ENCODE measurements around the gene ADCY1.
"Not testable (repeated sequence)": the region's sequence is repeated elsewhere in the genome, so short reads cannot be mapped to it uniquely, and the experiment has no call there.

Gene ADCY1

GRCh38 chr7:45768516-45769394 is 194.6 kb downstream of the ADCY1 start:
- peak; percentile 98 for DNase-seq

GRCh38 chr7:45769626-45770025 is 195.5 kb downstream of the ADCY1 start:
- not testable (repeated sequence) for DNase-seq
